A204.1 (cell line): ENCODE measurements around the gene KBTBD4.

Experiments
- FAIRE-seq: peaks from 2 replicates; lab custom pipeline; 2012; peaks lifted over from hg19 to GRCh38; lab: Jason Lieb, UNC

The KBTBD4 gene

GRCh38 chr11:47578524-47579494 is at the start of gene KBTBD4, which contains the start of gene NDUFS3:
KBTBD4 (minus strand) TSS chr11:47578970; CDS start chr11:47578951, 19 bp downstream.
NDUFS3 (plus strand) TSS chr11:47579074; CDS start chr11:47579092, 18 bp downstream.
- no peak for FAIRE-seq

GRCh38 chr11:47628026-47628425 is 49.3 kb upstream of the KBTBD4 start:
- no peak for FAIRE-seq

DNA sequence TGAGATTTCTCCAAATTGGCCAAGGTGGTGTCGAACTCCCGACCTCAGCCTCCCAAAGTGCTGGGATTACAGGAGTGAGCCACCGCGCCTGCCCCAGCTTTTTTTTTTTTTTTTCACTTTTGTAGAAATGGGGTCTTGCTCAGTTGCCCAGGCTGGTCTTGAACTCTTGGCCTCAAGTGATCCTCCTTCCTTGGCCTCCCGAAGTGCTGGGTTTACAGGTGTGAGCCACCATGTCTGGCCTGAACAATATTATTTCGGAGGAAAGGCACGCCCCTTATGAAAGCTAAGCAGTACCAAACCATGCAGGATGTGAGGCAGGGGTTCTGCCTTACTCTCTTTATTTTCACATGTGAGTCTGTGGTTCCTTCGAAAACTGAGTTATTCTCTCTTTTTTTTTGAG is 47.5 kb upstream of the KBTBD4 start:
- no peak for FAIRE-seq

- FAIRE-seq = no peak
These were observed 42.1 kb upstream of the KBTBD4 start for GRCh38 chr11:47620836-47621378.

DNA sequence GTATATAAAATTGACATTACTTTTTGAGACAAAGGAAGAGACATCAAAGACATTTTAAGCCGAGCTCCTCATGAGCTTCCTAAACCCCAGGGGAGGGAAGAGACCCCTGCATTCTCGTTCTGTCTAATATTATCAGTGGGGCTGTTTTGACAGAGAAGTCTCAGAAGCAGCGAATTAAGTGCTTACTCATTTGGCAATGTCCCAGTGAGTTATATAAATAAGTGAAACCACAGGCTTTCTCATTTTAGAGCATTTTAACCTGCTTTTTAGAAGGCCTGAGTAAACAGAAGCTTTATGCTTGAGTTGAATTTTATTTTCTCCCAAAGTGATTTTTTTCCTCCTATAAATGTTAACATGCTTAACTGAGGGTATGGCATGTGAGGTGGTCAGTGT is 38.6 kb upstream of the KBTBD4 start:
- FAIRE-seq = no peak

GRCh38 chr11:47616726-47617416 is 38.1 kb upstream of the KBTBD4 start:
- FAIRE-seq = no peak

DNA sequence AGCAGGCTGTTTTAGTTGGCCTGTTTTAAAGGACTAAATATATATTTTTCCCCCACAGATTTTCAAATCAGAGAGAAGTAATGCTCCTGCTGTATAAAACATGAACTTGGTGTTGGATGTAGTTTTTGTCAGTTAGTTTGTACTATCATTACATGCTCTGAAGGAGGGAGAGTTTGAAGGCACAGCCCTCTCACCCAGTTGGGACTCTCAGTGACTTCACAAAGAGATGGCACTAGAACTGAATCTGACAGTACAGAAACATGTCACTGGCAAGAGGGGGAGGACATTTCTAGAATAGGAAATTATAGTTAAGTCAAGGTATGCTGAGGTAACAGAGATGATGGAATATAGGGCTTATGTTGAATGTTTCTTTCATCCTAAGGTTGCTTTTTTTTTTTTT is 36.5 kb upstream of the KBTBD4 start:
- FAIRE-seq = no peak

DNA sequence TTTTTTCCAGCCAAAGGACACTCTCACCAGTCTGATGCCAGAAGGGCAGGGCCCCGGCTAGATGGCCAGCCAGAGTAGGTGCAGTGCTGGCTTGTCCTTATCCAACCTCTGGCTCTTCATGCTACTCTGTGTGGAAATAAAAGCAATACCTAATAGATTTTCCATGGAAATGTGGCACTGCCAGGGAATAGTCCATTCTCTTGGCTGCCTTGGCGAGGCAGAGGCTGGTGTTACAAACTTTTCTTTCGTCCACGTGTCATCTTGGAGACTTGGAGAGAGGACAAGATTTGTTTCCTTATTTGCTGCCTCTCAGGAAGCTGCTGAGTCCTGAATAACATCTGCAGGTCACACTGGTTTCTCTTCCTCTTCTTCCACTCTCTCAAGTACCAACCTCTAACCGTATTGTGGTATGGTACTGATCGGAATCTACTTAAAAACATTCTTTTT is 32.6 kb upstream of the KBTBD4 start:
- FAIRE-seq = no peak

DNA sequence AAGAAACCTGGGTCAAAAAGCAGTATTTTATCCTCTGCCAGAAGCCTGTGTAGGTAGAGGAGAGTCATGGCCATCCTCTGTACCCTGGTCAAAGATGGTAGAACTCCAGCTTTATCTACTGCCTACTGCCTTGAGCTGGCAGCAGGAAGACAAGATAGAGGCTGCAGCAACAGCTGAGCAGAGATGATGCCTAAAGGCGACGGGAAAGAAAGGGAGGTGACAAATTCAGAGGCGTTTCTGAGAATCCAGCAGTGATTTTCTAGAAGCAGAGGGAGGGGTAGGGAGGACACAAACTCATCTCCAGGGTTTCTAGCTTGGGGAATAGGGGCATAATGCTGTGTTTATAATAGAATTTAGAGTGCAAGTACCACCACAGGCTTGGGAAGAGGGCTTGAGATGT is 30.9 kb upstream of the KBTBD4 start:
- no peak for FAIRE-seq

DNA sequence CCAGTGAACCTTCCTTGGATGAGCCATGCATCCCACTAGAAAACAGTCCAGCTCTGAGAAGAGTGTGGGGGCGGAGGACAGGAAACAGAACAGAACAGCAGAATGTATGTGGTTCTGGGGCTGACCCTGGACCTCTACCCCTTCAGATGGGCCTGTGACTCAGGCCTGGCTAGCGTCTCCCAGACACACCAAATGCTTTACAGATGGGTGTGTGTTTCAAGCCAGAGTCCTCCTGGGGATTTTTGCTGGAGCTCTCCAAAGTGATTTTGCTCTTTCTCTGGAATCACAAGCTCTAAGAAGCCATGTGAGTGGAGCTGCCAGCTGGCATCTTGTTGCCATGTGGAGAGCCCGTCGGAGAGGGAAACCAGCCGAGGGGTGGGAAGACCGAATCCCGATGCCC is 28.6 kb upstream of the KBTBD4 start:
- no peak for FAIRE-seq

GRCh38 chr11:47606731-47607130 is 28.0 kb upstream of the KBTBD4 start:
- FAIRE-seq = no peak

DNA sequence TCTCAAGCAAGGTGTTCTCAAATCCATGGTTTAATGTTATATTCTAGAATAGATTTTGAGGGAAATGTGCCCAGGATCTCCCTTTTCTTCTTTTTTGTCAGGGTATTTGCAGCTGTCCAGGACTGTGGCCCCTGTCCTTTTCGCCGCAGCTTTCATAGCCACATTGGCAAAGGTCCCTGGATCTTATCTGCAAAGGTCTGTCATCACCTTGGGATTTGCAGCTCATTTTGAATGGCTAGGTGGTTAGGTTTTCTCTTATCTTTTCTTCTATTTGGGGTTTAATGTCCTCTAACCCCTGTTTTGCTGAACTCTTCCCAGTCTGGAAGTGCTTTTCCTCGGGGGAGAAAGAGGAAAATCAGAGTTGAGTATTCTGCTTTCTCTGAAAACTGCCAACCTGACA is 27.2 kb upstream of the KBTBD4 start:
- FAIRE-seq = no peak

DNA sequence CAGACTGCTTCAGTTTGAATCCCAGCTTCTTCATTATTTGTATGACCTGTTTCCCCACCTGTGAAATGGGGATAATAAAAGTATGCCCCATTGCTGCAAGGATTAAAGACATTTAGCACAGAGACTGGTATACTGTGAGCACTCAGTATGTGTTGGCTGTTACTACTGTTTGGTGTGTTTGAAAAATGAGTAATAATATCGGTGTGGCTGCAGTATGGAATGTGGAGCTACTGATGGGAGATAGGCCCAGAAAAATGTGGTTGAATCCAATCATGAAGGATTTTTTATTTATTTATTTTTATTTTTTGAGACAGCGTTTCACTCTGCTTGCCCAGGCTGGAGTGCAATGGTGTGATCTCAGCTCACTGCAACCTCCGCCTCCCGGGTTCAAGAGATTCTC is 24.5 kb upstream of the KBTBD4 start:
- no peak for FAIRE-seq

DNA sequence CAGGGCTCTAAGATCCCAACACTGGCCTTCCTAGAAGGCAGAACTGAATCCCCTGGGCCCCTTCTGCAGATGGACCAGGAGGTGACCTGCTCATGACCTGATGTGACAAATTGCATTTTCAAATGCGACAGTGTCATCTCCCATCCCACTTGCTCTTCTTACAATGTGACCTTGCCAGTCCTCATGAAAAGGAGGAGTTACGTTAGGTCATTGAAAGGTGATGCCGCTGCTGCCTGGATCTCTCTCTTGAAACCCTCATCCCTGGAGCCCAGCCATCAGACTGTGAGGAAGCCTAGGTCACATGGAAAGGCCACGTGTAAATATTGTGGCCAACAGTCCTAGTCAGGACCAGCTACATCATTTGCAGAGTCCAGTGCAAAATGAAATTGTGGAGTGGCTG is 21.1 kb upstream of the KBTBD4 start:
- FAIRE-seq = no peak

DNA sequence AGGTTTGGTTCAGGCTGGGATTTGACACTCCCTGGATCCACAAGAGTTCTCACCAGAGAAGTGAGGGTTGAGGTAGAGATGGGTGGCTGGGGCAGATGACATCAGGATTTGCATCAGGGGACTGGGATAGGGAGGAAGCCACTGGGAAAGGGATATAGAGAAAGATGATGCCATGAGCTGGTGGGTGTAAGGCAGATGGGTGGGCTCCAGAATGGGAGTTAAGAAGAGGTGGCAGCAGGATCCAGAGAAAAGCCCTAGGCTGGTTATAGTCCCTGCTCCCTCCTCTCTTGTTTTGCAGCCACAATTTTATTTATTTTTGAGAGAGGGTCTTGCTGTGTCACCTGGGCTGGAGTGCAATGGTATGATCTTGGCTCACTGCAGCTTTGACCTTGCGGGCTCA is 17.2 kb upstream of the KBTBD4 start:
- no peak for FAIRE-seq

GRCh38 chr11:47595029-47595428 is 16.3 kb upstream of the KBTBD4 start:
- FAIRE-seq = no peak

DNA sequence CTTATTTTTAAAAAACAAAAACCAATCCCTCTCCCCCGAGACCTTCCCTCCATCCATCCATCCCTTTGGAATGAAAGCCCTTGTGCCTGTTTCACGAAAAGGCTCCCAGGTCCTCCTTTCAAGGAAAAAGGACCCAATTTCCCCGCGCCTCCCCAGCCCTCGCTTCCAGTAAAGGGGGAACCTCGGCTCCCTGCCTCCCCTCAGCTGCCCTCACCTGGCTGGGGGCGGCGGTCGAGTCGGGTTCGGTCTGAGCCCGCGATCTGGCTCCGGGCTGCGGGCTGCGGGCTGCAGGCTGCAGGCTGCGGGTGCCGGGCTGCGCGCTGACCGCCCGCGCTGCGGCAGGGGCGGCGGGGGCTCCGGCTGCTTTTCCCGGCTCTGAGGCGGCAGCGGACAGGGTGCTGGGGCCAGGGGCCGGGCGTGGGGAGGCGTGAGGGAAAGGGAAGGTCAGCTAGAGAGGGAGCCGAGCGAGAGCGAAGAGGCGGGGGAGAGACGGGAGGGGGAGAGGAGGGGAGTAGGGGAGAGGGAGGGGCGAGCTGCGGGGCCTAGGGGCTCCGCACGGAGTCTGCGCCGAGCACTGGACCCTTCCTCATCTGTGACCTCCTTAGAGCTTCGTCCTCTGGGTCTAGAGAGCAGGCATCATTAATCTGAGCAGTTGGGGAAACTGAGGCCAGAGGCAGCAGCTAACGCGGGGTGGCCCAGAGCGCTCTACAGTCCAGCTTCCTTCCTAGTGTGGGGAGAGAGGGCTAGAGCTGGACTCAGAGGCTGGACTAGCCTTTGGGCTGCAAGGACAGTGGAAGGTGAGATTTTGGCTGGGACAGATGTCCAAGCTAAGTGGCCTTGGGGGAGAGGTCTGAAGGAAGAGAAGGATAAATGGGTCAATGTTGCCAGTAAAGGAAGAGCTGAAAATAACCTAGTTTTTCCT is 15.4 kb upstream of the KBTBD4 start, which contains the start of gene C1QTNF4:
C1QTNF4 (minus strand) TSS at position 478 of the 922 bp plus-strand sequence. CDS start 3,601 bp downstream, outside the sequence.
- FAIRE-seq = no peak

DNA sequence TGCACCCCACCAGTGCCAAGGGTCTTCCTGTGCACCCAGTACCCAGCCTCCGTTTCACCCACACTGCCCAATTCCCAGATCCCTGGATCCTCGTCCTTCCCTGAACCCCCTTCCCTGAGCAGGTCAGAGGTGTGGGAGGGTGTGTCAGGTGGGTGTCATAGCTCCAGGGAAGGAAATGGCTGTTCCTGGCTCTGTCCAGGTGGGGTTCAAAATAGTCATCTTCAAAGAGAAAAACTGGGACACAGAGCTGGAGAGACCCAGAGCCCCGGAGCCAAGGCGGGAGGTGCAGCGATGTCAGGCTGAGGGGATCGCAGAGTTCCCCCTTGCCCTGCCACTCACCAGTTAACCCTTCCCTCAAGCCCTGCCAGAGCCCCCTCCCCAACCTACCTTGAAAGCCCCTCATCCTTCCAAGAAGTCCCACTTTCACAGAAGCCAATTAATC is 14.7 kb upstream of the KBTBD4 start:
- FAIRE-seq = no peak

DNA sequence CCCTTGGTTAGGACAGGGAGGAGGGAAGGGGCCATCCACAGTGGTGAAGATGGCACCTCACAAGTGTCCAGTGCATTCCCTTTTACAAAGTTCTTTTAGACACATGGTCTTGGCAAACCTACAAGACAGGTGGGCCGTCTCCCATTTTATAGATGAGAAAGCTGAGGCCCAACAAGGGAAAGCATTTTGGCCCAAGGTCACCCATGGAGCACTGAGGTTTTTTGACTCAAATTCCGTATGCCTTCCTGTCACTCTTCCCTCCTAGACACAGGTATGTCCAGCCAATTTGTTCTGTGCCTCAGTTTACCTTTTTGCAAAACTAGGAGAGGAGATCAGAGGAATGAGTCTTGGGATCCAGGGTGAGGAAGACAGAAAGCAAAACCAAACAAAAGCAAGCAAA is 14.2 kb upstream of the KBTBD4 start:
- FAIRE-seq = no peak

DNA sequence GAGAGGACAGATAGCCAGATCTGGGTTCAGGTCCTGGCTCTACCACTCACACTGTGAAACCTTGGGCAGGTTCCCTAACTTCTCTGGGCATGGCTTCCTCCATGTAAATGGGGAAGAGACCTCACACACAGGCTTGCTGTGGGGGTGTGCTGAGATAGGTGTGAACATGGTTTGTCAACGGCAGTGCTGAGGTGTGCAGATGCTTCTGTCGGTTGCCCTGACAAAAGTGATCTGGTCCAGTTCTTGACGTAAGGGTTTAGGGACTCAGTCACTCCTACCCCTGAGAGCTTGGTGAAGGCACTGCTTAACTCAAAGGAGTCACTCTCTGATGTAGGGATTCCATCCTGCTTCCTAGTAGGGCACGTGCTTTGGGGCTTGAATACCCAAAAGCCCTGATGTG is 13.5 kb upstream of the KBTBD4 start:
- FAIRE-seq = no peak

- FAIRE-seq = no peak
These were observed 13.0 kb upstream of the KBTBD4 start for GRCh38 chr11:47591764-47592163.
